ENCODE data around the gene OLIG3.

The OLIG3 gene

GRCh38 chr6:137495703-137496336, 1.6 kb upstream of the OLIG3 start:
- DNase-seq (ENCODE audit: low read depth) = no peak

GRCh38 chr6:137494988-137495702, 951 bp upstream of the OLIG3 start:
- no peak for DNase-seq (ENCODE audit: low read depth)

GRCh38 chr6:137493218-137494038, 766 bp downstream of the OLIG3 start:
- DNase-seq (ENCODE audit: low read depth) = no peak

- DNase-seq (ENCODE audit: low read depth) = no peak
These were observed 1.6 kb downstream of the OLIG3 start for GRCh38 chr6:137492289-137493217.

GRCh38 chr6:137491478-137491877, 2.7 kb downstream of the OLIG3 start:
- DNase-seq (ENCODE audit: low read depth) = no peak

- DNase-seq (ENCODE audit: low read depth) = no peak
These were observed 3.2 kb downstream of the OLIG3 start for GRCh38 chr6:137490961-137491360.

GRCh38 chr6:137490006-137490905, 3.9 kb downstream of the OLIG3 start:
- DNase-seq (ENCODE audit: low read depth) = no peak

GRCh38 chr6:137489046-137490005, 4.9 kb downstream of the OLIG3 start:
- no peak for DNase-seq (ENCODE audit: low read depth)

GRCh38 chr6:137488150-137489045, 5.8 kb downstream of the OLIG3 start:
- DNase-seq (ENCODE audit: low read depth) = no peak

- DNase-seq (ENCODE audit: low read depth) = no peak
These were observed 6.4 kb downstream of the OLIG3 start for GRCh38 chr6:137487869-137488149.

- DNase-seq (ENCODE audit: low read depth) = no peak
These were observed 6.9 kb downstream of the OLIG3 start for GRCh38 chr6:137487181-137487868.

GRCh38 chr6:137486416-137486815, 7.8 kb downstream of the OLIG3 start:
- DNase-seq (ENCODE audit: low read depth) = no peak

GRCh38 chr6:137480431-137480830, 13.8 kb downstream of the OLIG3 start:
- no peak for DNase-seq (ENCODE audit: low read depth)

- DNase-seq (ENCODE audit: low read depth) = no peak
These were observed 19.1 kb downstream of the OLIG3 start for GRCh38 chr6:137475103-137475502.

- DNase-seq (ENCODE audit: low read depth) = no peak
These were observed 20.6 kb downstream of the OLIG3 start for GRCh38 chr6:137473598-137473997.

GRCh38 chr6:137472641-137473137, 21.5 kb downstream of the OLIG3 start:
- DNase-seq (ENCODE audit: low read depth) = no peak

- DNase-seq (ENCODE audit: low read depth) = no peak
These were observed 22.2 kb downstream of the OLIG3 start for GRCh38 chr6:137471986-137472385.

GRCh38 chr6:137471497-137471896, 22.7 kb downstream of the OLIG3 start:
- no peak for DNase-seq (ENCODE audit: low read depth)

Data from ELR (cell line).